ENCODE measurements around the gene STAC3.
A peak's percentile ranks its signal among the peaks of the same experiment; 100 is the strongest.

STAC3 gene

DNA sequence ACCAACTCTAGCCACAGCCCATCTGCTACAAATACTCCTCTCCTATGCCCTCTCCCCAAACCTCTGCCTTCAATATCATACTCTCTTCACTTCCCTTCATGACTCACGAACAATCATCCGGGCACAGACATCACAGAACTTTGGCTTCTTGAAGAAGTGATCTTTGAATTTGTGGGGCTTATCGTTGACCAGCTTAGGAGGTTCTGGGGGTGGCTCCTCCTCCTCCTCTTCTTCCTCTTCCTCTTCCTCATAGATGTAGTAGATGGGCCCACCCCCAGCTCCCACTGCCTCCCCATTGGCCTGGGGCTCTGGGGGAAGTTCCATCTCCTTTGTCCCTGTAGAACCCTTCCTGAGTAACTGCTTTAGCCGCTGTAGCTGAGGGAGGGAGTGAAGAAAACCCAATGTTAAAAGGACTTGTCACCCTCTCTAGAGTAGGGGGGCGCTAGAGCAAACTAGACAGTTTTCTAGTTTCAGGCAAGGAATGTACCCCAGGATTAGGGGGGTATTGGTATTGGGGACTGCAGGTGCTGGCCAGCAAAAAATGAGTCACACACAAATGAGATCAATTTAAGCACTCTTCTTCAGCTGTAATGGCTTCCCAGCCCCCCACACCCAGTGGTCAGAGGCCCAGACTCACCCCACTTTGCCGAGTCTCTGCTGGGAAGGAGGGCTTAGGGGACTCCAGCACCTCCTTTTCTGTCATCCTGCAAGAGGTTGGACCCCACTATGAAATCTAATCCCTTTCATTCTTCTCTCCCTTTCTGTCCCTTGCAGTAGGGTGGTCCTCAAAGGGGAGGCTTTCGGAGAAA lies 1.8 kb downstream of the STAC3 start:
- no peak overlapping the region for H3K4me3 ChIP-seq (ENCODE audit: low read length)
- no peaks in the 10 kb centered on the region for H3K36me3 ChIP-seq (ENCODE audit: insufficient read depth, low read depth, low read length)
- H3K9ac ChIP-seq (ENCODE audit: low read depth, low read length), result no peak overlapping the region
- peaks cover 7% of the 10 kb centered on the region; the same call in 1 of the 2 replicates for H3K4me1 ChIP-seq (ENCODE audit: insufficient read depth, low read length)
- peaks cover 10% of the 10 kb centered on the region for H3K27me3 ChIP-seq (ENCODE audit: insufficient read depth, low read length)
- no peaks in the 10 kb centered on the region for H3K9me3 ChIP-seq (ENCODE audit: insufficient read depth, low read depth, low read length)
- no peak overlapping the region for H3K27ac ChIP-seq (ENCODE audit: low read length)

GRCh38 chr12:57247041-57247440 lies 3.9 kb downstream of the STAC3 start:
- Histone ChIP-seq H3K36me3 (ENCODE audit: insufficient read depth, low read depth, low read length) (no peaks in the 10 kb centered on the region), H3K4me3 (ENCODE audit: low read length) (no peak overlapping the region), H3K9me3 (ENCODE audit: insufficient read depth, low read depth, low read length) (no peaks in the 10 kb centered on the region), H3K9ac (ENCODE audit: low read depth, low read length) (no peak overlapping the region), H3K27ac (ENCODE audit: low read length) (no peak overlapping the region), H3K4me1 (ENCODE audit: insufficient read depth, low read length) (peaks cover 7% of the 10 kb centered on the region; the same call in 1 of the 2 replicates), H3K27me3 (ENCODE audit: insufficient read depth, low read length) (peaks cover 30% of the 10 kb centered on the region)

GRCh38 chr12:57244312-57244696 lies 6.7 kb downstream of the STAC3 start:
- H3K9ac ChIP-seq (ENCODE audit: low read depth, low read length), result no peak overlapping the region
- H3K4me1 ChIP-seq (ENCODE audit: insufficient read depth, low read length), result peaks cover 12% of the 10 kb centered on the region; the same call in 1 of the 2 replicates
- no peak overlapping the region for H3K27ac ChIP-seq (ENCODE audit: low read length)
- H3K4me3 ChIP-seq (ENCODE audit: low read length), result no peak overlapping the region
- H3K9me3 ChIP-seq (ENCODE audit: insufficient read depth, low read depth, low read length), result no peaks in the 10 kb centered on the region; the same call in 1 of the 2 replicates
- peaks cover 57% of the 10 kb centered on the region for H3K27me3 ChIP-seq (ENCODE audit: insufficient read depth, low read length)
- H3K36me3 ChIP-seq (ENCODE audit: insufficient read depth, low read depth, low read length), result no peaks in the 10 kb centered on the region

GRCh38 chr12:57243521-57244311 lies 7.3 kb downstream of the STAC3 start:
- Histone ChIP-seq H3K36me3 (ENCODE audit: insufficient read depth, low read depth, low read length) (no peaks in the 10 kb centered on the region), H3K4me3 (ENCODE audit: low read length) (peak overlapping the region; percentile 69; the same call in 1 of the 2 replicates), H3K9me3 (ENCODE audit: insufficient read depth, low read depth, low read length) (no peaks in the 10 kb centered on the region; the same call in 1 of the 2 replicates), H3K27me3 (ENCODE audit: insufficient read depth, low read length) (peaks cover 63% of the 10 kb centered on the region), H3K9ac (ENCODE audit: low read depth, low read length) (peak overlapping the region; percentile 36; the same call in 1 of the 2 replicates), H3K4me1 (ENCODE audit: insufficient read depth, low read length) (peaks cover 12% of the 10 kb centered on the region; the same call in 1 of the 2 replicates), H3K27ac (ENCODE audit: low read length) (no peak overlapping the region)

- Histone ChIP-seq H3K9ac (ENCODE audit: low read depth, low read length) (peak overlapping the region; percentile 36; the same call in 1 of the 2 replicates), H3K27ac (ENCODE audit: low read length) (no peak overlapping the region)
Observed at GRCh38 chr12:57242691-57243454, 8.1 kb downstream of the STAC3 start.

GRCh38 chr12:57242329-57242690 lies 8.7 kb downstream of the STAC3 start:
- Histone ChIP-seq H3K36me3 (ENCODE audit: insufficient read depth, low read depth, low read length) (no peaks in the 10 kb centered on the region), H3K27ac (ENCODE audit: low read length) (no peak overlapping the region), H3K4me3 (ENCODE audit: low read length) (peak overlapping the region; percentile 69; the same call in 1 of the 2 replicates), H3K9me3 (ENCODE audit: insufficient read depth, low read depth, low read length) (no peaks in the 10 kb centered on the region; the same call in 1 of the 2 replicates), H3K9ac (ENCODE audit: low read depth, low read length) (no peak overlapping the region), H3K27me3 (ENCODE audit: insufficient read depth, low read length) (peaks cover 77% of the 10 kb centered on the region), H3K4me1 (ENCODE audit: insufficient read depth, low read length) (peaks cover 16% of the 10 kb centered on the region; the same call in 1 of the 2 replicates)

More at GRCh38 chr12:57242691-57243454, 8.1 kb downstream of the STAC3 start:
- Histone ChIP-seq H3K27me3 (ENCODE audit: insufficient read depth, low read length) (peaks cover 72% of the 10 kb centered on the region), H3K4me1 (ENCODE audit: insufficient read depth, low read length) (peaks cover 12% of the 10 kb centered on the region; the same call in 1 of the 2 replicates), H3K4me3 (ENCODE audit: low read length) (peak overlapping the region; percentile 69), H3K9me3 (ENCODE audit: insufficient read depth, low read depth, low read length) (no peaks in the 10 kb centered on the region; the same call in 1 of the 2 replicates), H3K36me3 (ENCODE audit: insufficient read depth, low read depth, low read length) (no peaks in the 10 kb centered on the region)

GRCh38 chr12:57241402-57242310 lies 9.3 kb downstream of the STAC3 start:
- Histone ChIP-seq H3K4me1 (ENCODE audit: insufficient read depth, low read length) (peaks cover 13% of the 10 kb centered on the region; the same call in 1 of the 2 replicates), H3K36me3 (ENCODE audit: insufficient read depth, low read depth, low read length) (no peaks in the 10 kb centered on the region), H3K27ac (ENCODE audit: low read length) (no peak overlapping the region), H3K9me3 (ENCODE audit: insufficient read depth, low read depth, low read length) (no peaks in the 10 kb centered on the region; the same call in 1 of the 2 replicates), H3K9ac (ENCODE audit: low read depth, low read length) (no peak overlapping the region), H3K4me3 (ENCODE audit: low read length) (no peak overlapping the region; the same call in 1 of the 2 replicates), H3K27me3 (ENCODE audit: insufficient read depth, low read length) (peaks cover 84% of the 10 kb centered on the region)

DNA sequence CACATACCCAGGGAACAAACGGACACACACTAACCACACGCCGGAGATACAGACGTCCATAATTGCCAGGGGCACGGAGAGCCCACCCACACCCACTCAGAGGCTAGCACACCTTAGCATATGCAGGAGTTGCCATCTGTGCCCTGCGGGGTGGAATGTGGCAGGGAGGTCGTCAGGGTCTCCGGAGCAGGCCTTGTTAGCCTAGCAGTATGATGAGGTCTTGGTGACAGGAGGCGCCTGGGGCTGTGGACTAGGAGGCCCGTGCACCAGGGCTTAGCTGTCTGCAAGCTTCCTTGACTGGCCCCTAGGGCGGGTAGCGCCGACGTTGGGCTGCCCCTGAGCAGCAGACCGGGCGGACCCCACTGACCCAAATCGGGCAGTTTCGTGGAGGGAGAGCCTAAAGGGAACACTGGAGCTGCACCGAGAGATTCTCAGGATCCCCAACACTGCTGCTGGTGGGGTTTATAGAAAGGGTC lies 10.0 kb downstream of the STAC3 start:
- Histone ChIP-seq H3K27me3 (ENCODE audit: insufficient read depth, low read length) (peaks cover 91% of the 10 kb centered on the region), H3K9ac (ENCODE audit: low read depth, low read length) (no peak overlapping the region), H3K27ac (ENCODE audit: low read length) (no peak overlapping the region), H3K4me3 (ENCODE audit: low read length) (peak overlapping the region; percentile 61; the same call in 1 of the 2 replicates), H3K36me3 (ENCODE audit: insufficient read depth, low read depth, low read length) (no peaks in the 10 kb centered on the region), H3K9me3 (ENCODE audit: insufficient read depth, low read depth, low read length) (no peaks in the 10 kb centered on the region; the same call in 1 of the 2 replicates), H3K4me1 (ENCODE audit: insufficient read depth, low read length) (peaks cover 12% of the 10 kb centered on the region; the same call in 1 of the 2 replicates)

DNA sequence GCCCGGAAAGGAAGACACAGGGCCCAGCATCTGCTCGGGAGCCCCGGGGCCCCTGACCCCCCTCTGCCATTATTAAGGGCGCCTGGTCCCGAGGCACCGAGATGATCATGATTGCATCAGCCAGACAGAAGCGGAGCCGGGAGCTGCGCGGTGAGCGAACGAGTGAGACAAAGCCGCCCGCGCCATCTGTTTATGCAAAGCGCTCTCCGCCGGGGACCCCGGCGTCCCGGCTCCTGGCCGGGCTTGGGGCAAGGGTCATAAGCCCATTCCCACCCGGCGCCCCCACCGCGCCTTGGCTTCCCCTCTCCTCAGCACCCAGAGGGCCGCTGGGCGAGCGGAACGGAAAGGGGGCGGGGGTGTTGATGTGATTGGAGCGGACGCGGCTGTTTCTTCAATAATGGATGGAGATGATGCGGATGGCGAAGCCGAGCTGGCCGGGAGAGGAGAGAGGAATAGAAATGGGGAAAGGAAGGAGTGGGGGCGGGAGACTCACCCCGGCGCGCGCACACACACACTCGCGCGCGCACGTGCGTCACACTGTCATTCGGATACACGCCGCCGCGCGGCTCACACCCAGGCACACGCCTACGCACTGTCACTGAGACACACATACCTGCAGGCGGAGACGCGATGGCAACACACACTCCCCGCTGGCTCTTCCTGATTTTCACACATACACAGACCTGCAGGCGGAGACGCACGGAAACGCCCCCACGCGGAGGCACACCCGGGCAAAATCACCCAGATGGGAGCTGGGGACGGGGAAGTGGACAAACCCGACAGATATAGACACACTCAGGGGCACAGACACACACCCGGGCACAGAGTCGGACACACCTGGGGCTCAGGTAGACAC lies 10.7 kb downstream of the STAC3 start:
- H3K27me3 ChIP-seq (ENCODE audit: insufficient read depth, low read length), result peaks cover 97% of the 10 kb centered on the region
- H3K27ac ChIP-seq (ENCODE audit: low read length), result no peak overlapping the region
- H3K36me3 ChIP-seq (ENCODE audit: insufficient read depth, low read depth, low read length), result no peaks in the 10 kb centered on the region
- H3K4me1 ChIP-seq (ENCODE audit: insufficient read depth, low read length), result peaks cover 12% of the 10 kb centered on the region; the same call in 1 of the 2 replicates
- H3K9ac ChIP-seq (ENCODE audit: low read depth, low read length), result peak overlapping the region; percentile 74; the same call in 1 of the 2 replicates
- H3K4me3 ChIP-seq (ENCODE audit: low read length), result peak overlapping the region; percentile 61
- no peaks in the 10 kb centered on the region; the same call in 1 of the 2 replicates for H3K9me3 ChIP-seq (ENCODE audit: insufficient read depth, low read depth, low read length)

All from iPS-20b (cell line).